ENCODE data around the gene RNF167. TPM values are rescaled to one million over a fixed set of nuclear protein-coding genes. Genes with fewer than 3 reads are reported as not detected.

The RNF167 gene
- total RNA-seq, 2 donors from 2014 or later = 92.1 to 120 TPM

- H3K36me3 ChIP-seq = peaks cover 17% of the 10 kb centered on the region
- peak overlapping the region; percentile 98 for H3K27ac ChIP-seq
- H3K4me1 ChIP-seq = peaks cover 16% of the 10 kb centered on the region
- no peaks in the 10 kb centered on the region for H3K27me3 ChIP-seq
- H3K9me3 ChIP-seq = no peaks in the 10 kb centered on the region
- TF ChIP-seq CTCF (IDR thresholded peaks at IDR 0.05) = no peak
- intact Hi-C loops (cut with DNase I) = no loop called here
- peak overlapping the region; percentile 70 for H3K4me3 ChIP-seq
- H3K9ac ChIP-seq (ENCODE audit: low read depth in 2 of 2, low read length in 2 of 2) = peak overlapping the region; percentile 96 to 99
- peak; percentile 42 for DNase-seq
Measured at GRCh38 chr17:4940555-4941318, 669 bp downstream of the RNF167 start.

DNA sequence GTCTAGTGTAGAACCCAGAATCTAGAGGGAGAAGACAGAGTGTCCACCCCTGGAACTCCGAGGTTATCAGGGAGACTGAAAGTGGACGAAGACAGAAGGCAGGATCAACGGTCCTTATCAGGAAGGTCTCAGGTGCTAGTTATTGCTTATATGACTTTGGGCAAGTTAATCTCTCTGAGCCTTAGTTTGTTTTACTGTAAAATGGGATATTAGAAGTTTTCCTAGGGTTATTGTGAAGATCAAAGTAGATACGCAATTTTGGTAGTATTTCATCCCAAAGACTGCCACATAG, 1.2 kb downstream of the RNF167 start:
- peak overlapping the region; percentile 98 for H3K27ac ChIP-seq
- intact Hi-C loops (cut with DNase I) = no loop called here
- peaks cover 21% of the 10 kb centered on the region for H3K4me1 ChIP-seq

GRCh38 chr17:4942760-4943508, 2.9 kb downstream of the RNF167 start:
- no peak for TF ChIP-seq CTCF (IDR thresholded peaks at IDR 0.05)
- Histone ChIP-seq H3K36me3 (peaks cover 17% of the 10 kb centered on the region), H3K4me3 (no peak overlapping the region), H3K9me3 (no peaks in the 10 kb centered on the region), H3K27me3 (no peaks in the 10 kb centered on the region), H3K27ac (no peak overlapping the region), H3K9ac (ENCODE audit: low read depth in 2 of 2, low read length in 2 of 2) (peak overlapping the region in 1 of 2 donors; percentile 3), H3K4me1 (peaks cover 23% of the 10 kb centered on the region)
- intact Hi-C loops (cut with DNase I) = no loop called here
- DNase-seq = no peak

More for the DNA sequence above, 1.2 kb downstream of the RNF167 start:
- TF ChIP-seq CTCF (IDR thresholded peaks at IDR 0.05) = no peak
- no peak for DNase-seq
- Histone ChIP-seq H3K36me3 (peaks cover 19% of the 10 kb centered on the region), H3K9ac (ENCODE audit: low read depth in 2 of 2, low read length in 2 of 2) (peak overlapping the region; percentile 96 to 99), H3K4me3 (peak overlapping the region; percentile 70), H3K27me3 (no peaks in the 10 kb centered on the region), H3K9me3 (no peaks in the 10 kb centered on the region)

GRCh38 chr17:4944163-4944553, 4.1 kb downstream of the RNF167 start:
- no peak for DNase-seq
- Histone ChIP-seq H3K4me1 (peaks cover 17% of the 10 kb centered on the region), H3K9ac (ENCODE audit: low read depth in 2 of 2, low read length in 2 of 2) (peak overlapping the region; percentile 37 to 68), H3K9me3 (no peaks in the 10 kb centered on the region), H3K4me3 (no peak overlapping the region), H3K27me3 (no peaks in the 10 kb centered on the region), H3K36me3 (peaks cover 14% of the 10 kb centered on the region), H3K27ac (peak overlapping the region; percentile 98)
- no peak for TF ChIP-seq CTCF (IDR thresholded peaks at IDR 0.05)
- intact Hi-C loops (cut with DNase I) = no loop called here

DNA sequence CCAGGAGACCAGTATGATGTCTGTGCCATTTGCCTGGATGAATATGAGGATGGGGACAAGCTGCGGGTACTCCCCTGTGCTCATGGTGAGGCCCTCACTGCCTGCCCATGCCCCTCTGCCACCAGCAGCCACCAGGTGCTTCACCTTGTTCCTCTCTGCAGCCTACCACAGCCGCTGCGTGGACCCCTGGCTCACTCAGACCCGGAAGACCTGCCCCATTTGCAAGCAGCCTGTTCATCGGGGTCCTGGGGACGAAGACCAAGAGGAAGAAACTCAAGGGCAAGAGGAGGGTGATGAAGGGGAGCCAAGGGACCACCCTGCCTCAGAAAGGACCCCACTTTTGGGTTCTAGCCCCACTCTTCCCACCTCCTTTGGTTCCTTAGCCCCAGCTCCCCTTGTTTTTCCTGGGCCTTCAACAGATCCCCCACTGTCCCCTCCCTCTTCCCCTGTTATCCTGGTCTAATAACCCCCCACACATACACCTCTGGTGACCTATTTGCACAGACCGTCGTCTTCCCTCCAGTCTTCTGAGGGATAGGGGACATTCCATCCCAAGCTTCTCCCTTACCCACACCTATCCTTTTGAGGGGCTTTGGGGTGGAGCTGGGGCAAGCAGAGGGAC, 4.6 kb downstream of the RNF167 start:
- Histone ChIP-seq H3K9ac (ENCODE audit: low read depth in 2 of 2, low read length in 2 of 2) (peak overlapping the region; percentile 37 to 68), H3K4me1 (peaks cover 17% of the 10 kb centered on the region), H3K9me3 (no peaks in the 10 kb centered on the region), H3K27me3 (no peaks in the 10 kb centered on the region), H3K36me3 (peaks cover 14% of the 10 kb centered on the region), H3K27ac (peak overlapping the region; percentile 98), H3K4me3 (no peak overlapping the region)
- no peak for DNase-seq
- intact Hi-C loops (cut with DNase I) = no loop called here
- no peak for TF ChIP-seq CTCF (IDR thresholded peaks at IDR 0.05)

Measured in colonic mucosa (tissue), 4 donors.